ENCODE data around the gene RUFY4.
A peak's percentile ranks its signal among the peaks of the same experiment; 100 is the strongest.
"Not testable (repeated sequence)": the region's sequence is repeated elsewhere in the genome, so short reads cannot be mapped to it uniquely, and the experiment has no call there.

Gene RUFY4

DNA sequence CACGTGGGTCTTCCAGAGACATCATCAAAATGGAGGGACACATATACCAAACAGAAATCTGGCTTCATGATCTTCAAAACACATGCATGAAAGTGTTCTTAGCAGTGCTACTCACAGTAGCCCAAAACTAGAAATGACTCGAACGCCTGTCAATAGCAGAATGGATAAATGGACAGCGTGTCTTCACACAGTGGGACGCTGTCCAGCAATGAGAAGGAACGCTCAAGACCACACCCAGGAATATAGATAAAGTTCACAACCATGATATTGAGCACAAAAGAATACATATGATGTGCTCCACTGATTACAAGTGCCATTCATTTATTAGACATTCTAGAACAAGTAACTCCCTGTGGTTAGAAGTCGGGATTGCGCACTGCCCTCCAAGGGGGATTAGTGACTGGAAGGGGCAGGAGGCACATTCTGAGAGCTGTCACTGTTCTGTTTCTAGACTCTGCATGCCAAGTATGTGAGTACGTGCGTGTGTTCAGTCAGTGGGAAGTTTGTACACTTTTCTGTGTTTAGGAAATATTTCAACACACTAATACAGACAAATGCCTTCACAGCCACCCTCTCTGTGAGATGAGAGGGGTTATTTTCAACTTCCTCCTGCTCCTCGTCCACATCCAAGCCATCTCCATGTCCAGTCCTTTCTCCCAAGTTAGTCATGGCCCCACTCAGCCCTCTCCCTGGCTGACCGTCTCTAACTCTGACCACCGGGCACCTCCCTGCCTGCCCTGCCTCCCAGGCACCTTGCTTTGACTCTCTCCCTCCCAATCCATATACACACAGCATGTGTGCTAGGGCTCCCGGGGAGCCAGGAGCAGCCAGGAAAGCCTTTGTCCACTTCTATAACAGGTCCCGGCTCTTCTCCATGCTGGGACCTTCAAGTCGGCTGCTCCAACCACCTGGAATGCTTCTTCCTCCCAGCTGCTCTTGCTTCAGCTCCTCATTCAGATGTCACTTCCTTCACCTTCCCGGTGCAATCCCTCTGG lies 39.4 kb upstream of the RUFY4 start:
- peaks cover 12 to 100% (median 93%) of the 10 kb centered on the region in 10 experiments for H3K4me1 ChIP-seq
- no peaks in the 10 kb centered on the region for H4K20me1 ChIP-seq
- TF ChIP-seq Cebpa-rat (IDR thresholded peaks at IDR 0.05): no peak
- no peaks in the 10 kb centered on the region for H3K9me3 ChIP-seq (replicated peaks in 1 of 11)
- H3K27me3 ChIP-seq: no peaks in the 10 kb centered on the region
- H3K4me3 ChIP-seq: no peak overlapping the region
- no peaks in the 10 kb centered on the region for H3K36me3 ChIP-seq
- H3K9ac ChIP-seq: no peak overlapping the region
- 0 out of 22 replicates have a peak overlapping the region, but pooled peaks of 1 of the 11 experiments have one; percentile 45 for H3K27ac ChIP-seq
- peak overlapping the region in 7 of 11 experiments; percentile 41 to 97 (median 94); a peak in 13 of 22 replicates for H3K4me2 ChIP-seq

DNA sequence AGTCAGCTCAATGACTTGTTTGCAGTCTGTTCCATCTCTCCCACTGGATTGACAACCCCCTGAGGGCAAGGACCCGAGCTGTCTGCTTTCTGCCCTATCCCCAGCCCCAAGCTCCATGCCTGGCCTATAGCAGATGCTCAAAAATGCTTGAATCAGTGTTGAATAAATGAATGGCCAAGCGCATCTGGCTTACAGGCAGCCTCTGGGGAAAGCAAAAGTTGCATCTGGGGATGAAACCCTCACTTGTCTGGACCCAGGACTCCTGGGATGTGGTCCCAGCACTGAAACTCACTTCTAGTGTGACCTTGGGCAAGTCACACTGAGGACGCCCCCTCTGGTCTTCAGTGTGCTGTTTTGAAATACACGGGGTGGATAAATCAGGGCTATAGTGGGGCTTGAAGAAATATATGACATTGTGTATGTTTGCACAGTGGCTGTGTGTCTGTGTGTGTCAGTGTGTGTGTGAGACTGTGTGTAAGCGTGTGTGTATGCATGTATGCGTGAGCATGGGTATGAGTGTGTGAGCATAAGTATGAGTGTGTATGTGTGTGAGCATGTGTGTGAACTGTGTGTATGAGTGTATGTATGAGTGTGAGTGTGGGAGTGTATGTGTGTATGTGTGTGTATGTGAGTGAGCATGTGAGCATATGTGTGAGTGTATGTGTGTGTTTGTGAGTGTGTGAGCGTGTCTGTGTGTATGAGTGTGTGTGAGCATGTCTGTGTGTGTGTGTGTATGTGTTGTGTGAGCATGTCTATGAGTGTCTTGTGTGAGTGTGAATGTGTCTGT lies 38.5 kb upstream of the RUFY4 start:
- H3K9me3 ChIP-seq (replicated peaks in 1 of 11): no peaks in the 10 kb centered on the region
- H3K36me3 ChIP-seq: no peaks in the 10 kb centered on the region
- H3K4me2 ChIP-seq: peak overlapping the region in 5 of 11 experiments; percentile 16 to 97 (median 96); a peak in 10 of 22 replicates
- no peak overlapping the region for H3K27ac ChIP-seq
- no peaks in the 10 kb centered on the region for H4K20me1 ChIP-seq
- no peak overlapping the region for H3K4me3 ChIP-seq
- peaks cover 12 to 98% (median 91%) of the 10 kb centered on the region in 10 experiments for H3K4me1 ChIP-seq
- no peaks in the 10 kb centered on the region for H3K27me3 ChIP-seq
- TF ChIP-seq Cebpa-rat (IDR thresholded peaks at IDR 0.05): no peak
- H3K9ac ChIP-seq: no peak overlapping the region

DNA sequence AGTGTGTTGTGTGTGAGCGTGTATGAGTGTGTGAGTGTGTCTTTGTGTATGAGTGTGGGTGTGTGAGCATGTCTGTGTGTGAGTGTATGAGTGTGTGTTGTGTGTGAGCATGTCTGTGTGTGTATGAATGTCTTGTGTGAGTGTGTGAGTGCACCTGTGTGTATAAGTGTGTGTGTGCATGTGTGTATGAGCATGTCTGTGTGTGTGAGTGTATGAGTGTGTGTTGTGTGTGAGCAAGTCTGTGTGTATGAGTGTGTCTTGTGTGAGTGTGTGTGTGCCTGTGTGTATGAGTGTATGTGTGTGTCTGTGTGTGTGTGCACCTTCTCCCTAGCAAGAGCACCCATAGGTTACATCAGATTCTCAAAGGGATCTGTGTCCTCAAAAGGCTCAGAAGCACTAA lies 37.8 kb upstream of the RUFY4 start:
- peak overlapping the region in 2 of 11 experiments; percentile 8 to 21; a peak in 1 of 22 replicates for H3K9ac ChIP-seq
- H3K27ac ChIP-seq: no peak overlapping the region; a peak in 1 of 22 replicates
- no peak overlapping the region for H3K4me3 ChIP-seq

DNA sequence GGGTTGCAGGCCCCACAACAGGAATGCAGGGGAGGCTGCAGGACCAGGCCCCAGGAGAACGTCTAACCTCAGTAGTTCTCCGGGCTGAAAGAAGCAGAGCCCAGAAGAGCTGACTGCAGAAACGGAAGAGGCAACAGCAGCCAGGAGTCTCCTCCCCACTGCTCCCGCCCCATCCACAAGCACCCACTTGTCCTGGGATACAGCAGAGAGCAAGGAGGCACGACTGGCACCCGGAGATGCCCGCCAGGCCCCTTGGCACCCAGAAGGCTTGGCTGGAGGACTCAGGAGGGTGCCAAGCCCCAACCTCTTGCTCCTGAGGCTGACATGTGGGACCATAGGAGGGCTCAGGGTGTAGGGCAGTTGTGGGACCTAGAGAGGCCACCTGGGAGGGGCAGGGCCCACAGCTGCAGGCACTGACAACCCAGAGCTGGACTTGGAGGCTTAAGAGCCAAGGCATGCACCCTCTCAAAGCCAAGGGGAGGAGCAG lies 37.2 kb upstream of the RUFY4 start:
- peaks cover 12 to 98% (median 90%) of the 10 kb centered on the region in 10 experiments for H3K4me1 ChIP-seq
- H3K9me3 ChIP-seq (replicated peaks in 1 of 11): no peaks in the 10 kb centered on the region
- TF ChIP-seq Cebpa-rat (IDR thresholded peaks at IDR 0.05): no peak
- peak overlapping the region in 1 of 11 experiments; percentile 36; a peak in 2 of 22 replicates for H3K27ac ChIP-seq
- no peaks in the 10 kb centered on the region for H4K20me1 ChIP-seq
- peak overlapping the region in 4 of 11 experiments; percentile 21 to 74 (median 41); a peak in 6 of 22 replicates for H3K9ac ChIP-seq
- H3K4me2 ChIP-seq: peak overlapping the region in 9 of 11 experiments; percentile 87 to 97 (median 92); a peak in 19 of 22 replicates
- H3K4me3 ChIP-seq: no peak overlapping the region
- H3K27me3 ChIP-seq: no peaks in the 10 kb centered on the region
- no peaks in the 10 kb centered on the region for H3K36me3 ChIP-seq

More for the DNA sequence above, 37.8 kb upstream of the RUFY4 start:
- no peak for TF ChIP-seq Cebpa-rat (IDR thresholded peaks at IDR 0.05)
- no peaks in the 10 kb centered on the region for H3K27me3 ChIP-seq
- H3K36me3 ChIP-seq: no peaks in the 10 kb centered on the region
- peak overlapping the region in 8 of 11 experiments; percentile 87 to 97 (median 93); a peak in 11 of 22 replicates for H3K4me2 ChIP-seq
- no peaks in the 10 kb centered on the region for H3K9me3 ChIP-seq (replicated peaks in 1 of 11)
- H3K4me1 ChIP-seq: peaks cover 12 to 98% (median 90%) of the 10 kb centered on the region in 10 experiments
- H4K20me1 ChIP-seq: no peaks in the 10 kb centered on the region

DNA sequence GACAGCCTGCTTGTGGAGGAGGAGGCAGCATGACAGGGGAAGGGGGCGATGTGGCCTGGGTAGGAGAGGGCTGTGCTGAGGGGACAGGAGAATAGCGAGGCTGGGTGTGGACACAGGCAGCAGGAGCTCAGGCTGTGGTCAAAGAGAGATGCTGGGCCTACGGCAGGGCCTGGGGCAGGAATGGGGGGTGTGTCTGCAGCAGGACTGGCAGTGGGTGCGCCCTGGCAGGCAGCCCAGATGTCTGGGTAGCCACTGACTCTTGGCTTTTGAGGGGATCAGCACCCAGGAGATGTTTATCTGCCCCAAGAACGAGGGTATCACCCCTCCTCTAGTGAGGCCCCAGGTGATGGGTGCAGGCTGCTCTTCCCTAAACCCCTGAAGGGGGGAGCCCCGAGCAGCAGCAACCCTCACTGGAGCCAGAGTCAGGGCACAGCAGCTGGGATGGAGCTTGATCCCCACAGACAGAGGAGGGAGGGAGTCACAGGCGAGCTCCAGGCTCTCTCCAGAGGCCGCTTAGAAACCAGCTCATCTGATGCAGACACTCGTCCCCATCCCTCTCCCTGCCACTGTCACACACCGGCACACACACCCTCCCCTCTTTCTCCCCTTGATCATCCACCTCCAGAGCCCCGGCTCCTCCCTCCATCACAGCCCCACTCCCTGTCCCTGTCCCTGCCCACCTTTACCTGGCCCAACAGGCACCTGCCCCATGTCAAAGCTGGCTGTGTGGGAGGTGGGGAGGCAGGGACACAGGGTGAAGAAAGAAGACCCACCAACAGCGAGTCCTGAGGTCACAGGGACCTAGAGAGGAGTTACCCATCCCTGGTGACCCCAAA lies 36.5 kb upstream of the RUFY4 start:
- Histone ChIP-seq H3K4me1 (peaks cover 12 to 91% (median 82%) of the 10 kb centered on the region in 10 experiments), H3K36me3 (no peaks in the 10 kb centered on the region), H3K4me2 (peak overlapping the region in 9 of 11 experiments; percentile 87 to 97 (median 92); a peak in 20 of 22 replicates), H3K27me3 (no peaks in the 10 kb centered on the region), H3K4me3 (no peak overlapping the region), H3K27ac (no peak overlapping the region), H3K9me3 (replicated peaks in 1 of 11) (no peaks in the 10 kb centered on the region), H3K9ac (peak overlapping the region in 5 of 11 experiments; percentile 8 to 74 (median 47); a peak in 7 of 22 replicates), H4K20me1 (no peaks in the 10 kb centered on the region)
- no peak for TF ChIP-seq Cebpa-rat (IDR thresholded peaks at IDR 0.05)

DNA sequence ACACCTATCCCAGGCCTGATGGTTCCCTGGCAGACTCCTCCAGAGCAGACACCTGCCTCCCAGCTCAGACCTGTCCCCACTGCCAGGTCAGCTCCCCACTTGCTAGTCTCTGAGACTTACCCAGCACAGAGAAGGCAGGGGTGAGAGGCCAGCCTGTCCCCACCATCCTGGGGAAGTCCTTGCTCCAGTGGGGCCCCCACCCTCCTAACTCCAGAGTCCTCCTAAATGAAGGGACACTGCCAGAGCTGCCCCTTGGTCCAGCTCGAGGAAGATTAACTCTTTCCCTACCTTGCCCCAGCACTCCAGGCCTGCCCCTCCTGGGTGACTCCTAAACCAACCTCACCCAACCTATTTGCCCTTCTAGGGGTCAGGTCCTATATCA lies 35.9 kb upstream of the RUFY4 start:
- peak overlapping the region in 2 of 11 experiments; percentile 4 to 79; a peak in 1 of 22 replicates for H3K27ac ChIP-seq
- no peak overlapping the region for H3K4me3 ChIP-seq
- no peak for TF ChIP-seq Cebpa-rat (IDR thresholded peaks at IDR 0.05)
- H4K20me1 ChIP-seq: no peaks in the 10 kb centered on the region
- peak overlapping the region in 4 of 11 experiments; percentile 34 to 77 (median 61); a peak in 2 of 22 replicates for H3K9ac ChIP-seq
- H3K4me2 ChIP-seq: peak overlapping the region in 9 of 11 experiments; percentile 87 to 97 (median 92); a peak in 19 of 22 replicates
- no peaks in the 10 kb centered on the region for H3K27me3 ChIP-seq
- no peaks in the 10 kb centered on the region for H3K9me3 ChIP-seq (replicated peaks in 1 of 11)
- peaks cover 16 to 84% (median 76%) of the 10 kb centered on the region in 10 experiments for H3K4me1 ChIP-seq
- no peaks in the 10 kb centered on the region for H3K36me3 ChIP-seq

DNA sequence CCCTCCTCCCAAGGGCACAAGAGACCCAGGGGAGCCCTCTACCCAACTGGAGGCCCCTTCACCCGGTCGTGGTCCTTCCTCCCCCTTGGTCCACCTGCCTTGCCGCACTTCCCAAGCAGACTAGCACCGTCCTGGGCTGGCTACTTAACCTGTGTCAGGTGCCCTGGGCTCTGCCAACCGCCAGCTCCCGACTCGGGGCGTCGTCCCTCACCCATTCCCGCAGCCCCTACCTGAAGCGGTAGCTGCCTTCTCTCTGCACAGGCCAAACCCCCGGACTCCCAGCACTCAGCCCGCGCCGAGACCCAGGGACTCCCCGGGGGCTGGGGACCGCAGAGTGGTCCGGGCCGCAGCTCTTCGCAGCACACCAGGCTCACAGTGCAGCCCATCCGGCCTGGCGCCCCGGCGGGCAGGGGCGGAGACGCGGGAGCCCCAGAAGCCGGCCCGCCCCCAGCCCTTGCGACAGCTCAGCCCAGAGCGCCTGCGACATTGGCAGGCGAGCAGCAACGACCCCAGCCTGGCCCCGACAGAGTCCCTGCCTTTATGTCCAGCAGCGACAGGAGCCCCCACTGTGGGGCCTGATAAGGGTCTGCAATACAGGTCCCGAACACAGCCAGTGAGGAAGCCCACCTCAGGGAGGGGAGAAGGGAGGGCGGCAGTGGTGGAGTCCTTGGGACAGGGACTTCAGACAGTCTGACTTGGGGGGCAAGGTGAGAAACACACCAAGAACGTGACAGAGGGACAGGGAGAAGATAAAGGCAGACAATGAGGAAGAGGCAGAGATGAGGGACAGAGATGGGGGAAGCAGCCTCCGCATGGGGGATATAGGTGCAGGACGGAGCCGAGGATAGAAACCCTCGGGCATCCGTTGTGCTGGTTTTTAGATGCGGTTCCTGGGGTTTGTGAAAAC lies 35.2 kb upstream of the RUFY4 start:
- TF ChIP-seq Cebpa-rat (IDR thresholded peaks at IDR 0.05): no peak
- peak overlapping the region; percentile 35 to 85 (median 76); a peak in 21 of 22 replicates for H3K27ac ChIP-seq
- H3K36me3 ChIP-seq: no peaks in the 10 kb centered on the region
- H3K4me2 ChIP-seq: peak overlapping the region; percentile 87 to 97 (median 92)
- peaks cover 22 to 78% (median 72%) of the 10 kb centered on the region in 10 experiments for H3K4me1 ChIP-seq
- H3K4me3 ChIP-seq: peak overlapping the region; percentile 28 to 65 (median 44); a peak in 14 of 20 replicates
- no peaks in the 10 kb centered on the region for H4K20me1 ChIP-seq
- H3K9ac ChIP-seq: peak overlapping the region; percentile 57 to 77 (median 74); a peak in 20 of 22 replicates
- no peaks in the 10 kb centered on the region for H3K9me3 ChIP-seq (replicated peaks in 1 of 11)
- H3K27me3 ChIP-seq: no peaks in the 10 kb centered on the region

DNA sequence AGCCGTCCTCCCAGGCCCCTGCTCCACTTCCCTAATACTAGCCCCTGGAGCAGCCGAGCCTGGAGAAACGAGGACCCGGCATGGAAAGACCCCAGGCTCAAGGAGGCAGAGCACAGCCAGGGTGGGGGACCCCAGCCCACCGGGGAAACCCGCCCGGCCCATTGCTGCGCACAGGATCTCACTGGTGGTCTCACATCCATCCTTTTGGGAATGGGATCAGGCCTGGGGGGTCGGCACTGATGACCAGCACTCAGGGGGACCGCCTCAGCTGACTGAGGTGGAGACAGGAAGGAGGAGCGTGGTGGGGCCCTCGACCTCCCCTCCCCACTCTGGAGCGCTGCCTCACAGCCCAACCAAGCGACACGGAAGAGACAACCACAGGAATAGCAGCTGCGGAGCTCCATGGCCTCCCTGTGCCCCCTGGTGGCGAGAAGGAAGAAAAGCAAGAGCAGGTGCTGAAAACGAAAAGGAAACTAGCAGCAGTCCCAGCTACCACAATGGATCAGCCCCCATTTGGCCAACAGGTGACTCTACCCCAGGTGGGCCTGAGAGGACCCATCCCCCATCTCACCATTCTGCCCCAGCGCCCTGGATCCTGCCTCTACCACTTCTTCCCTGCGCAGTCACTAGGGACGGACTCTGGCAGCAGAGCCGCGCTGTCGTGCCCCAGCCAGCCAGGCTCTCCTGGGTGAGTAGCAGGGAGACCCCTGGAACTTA lies 34.4 kb upstream of the RUFY4 start:
- Histone ChIP-seq H3K4me1 (peaks cover 27 to 71% (median 64%) of the 10 kb centered on the region in 10 experiments), H3K4me3 (peak overlapping the region; percentile 28 to 65 (median 44); a peak in 16 of 20 replicates), H3K4me2 (peak overlapping the region; percentile 87 to 97 (median 92)), H3K9ac (peak overlapping the region; percentile 57 to 77 (median 74)), H3K27ac (peak overlapping the region; percentile 35 to 85 (median 76); a peak in 21 of 22 replicates)
- H4K20me1 ChIP-seq; H3K36me3 ChIP-seq; H3K27me3 ChIP-seq; H3K9me3 ChIP-seq (replicated peaks in 1 of 11): not testable (repeated sequence)
